Liver (tissue), 9 donors: ENCODE data around the gene IL7R. TPM values are rescaled to one million over a fixed set of nuclear protein-coding genes. Genes with fewer than 3 reads are reported as not detected.

Experiments used
- DNase-seq: peaks from one replicate; pipeline ENCODE4 v3.0.0-alpha.2; 2017; ENCODE audit warnings: low spot score
- H3K27ac ChIP-seq, 2 donors: one replicate each; pipeline ENCODE4 v1.7.0; 2013; ENCODE audit warnings: inconsistent platforms in 2 of 2, low read length in 2 of 2, control low read depth in 1 of 2, low read depth in 1 of 2, mild to moderate bottlenecking in 1 of 2
- H3K27me3 ChIP-seq, 4 donors: one replicate each; pipeline versions ENCODE4 v1.6.1 to v1.7.0; 2013; ENCODE audit warnings: low read length in 3 of 4, inconsistent platforms in 1 of 4, mild to moderate bottlenecking in 1 of 4, moderate library complexity in 1 of 4; ENCODE audit not compliant: control insufficient read depth in 4 of 4, insufficient read depth in 4 of 4
- H3K36me3 ChIP-seq, 4 donors: one replicate each; pipeline versions ENCODE4 v1.6.1 to v1.7.0; 2013; ENCODE audit warnings: low read length in 3 of 4, mild to moderate bottlenecking in 3 of 4, low read depth in 1 of 4, moderate library complexity in 1 of 4; ENCODE audit not compliant: control insufficient read depth in 4 of 4, insufficient read depth in 3 of 4
- H3K4me1 ChIP-seq, 4 donors: one replicate each; pipeline versions ENCODE4 v1.6.1 to v1.7.0; 2013; ENCODE audit warnings: low read length in 3 of 4, mild to moderate bottlenecking in 3 of 4, moderate library complexity in 1 of 4; ENCODE audit not compliant: control insufficient read depth in 4 of 4, insufficient read depth in 4 of 4
- H3K4me3 ChIP-seq, 3 donors: one replicate each; pipeline versions ENCODE4 v1.6.1 to v1.7.0; 2013; ENCODE audit warnings: low read length in 3 of 3, control low read depth in 1 of 3, low read depth in 1 of 3, mild to moderate bottlenecking in 1 of 3
- H3K9ac ChIP-seq, 2 donors: one replicate each; pipeline ENCODE4 v1.7.0; 2013; ENCODE audit warnings: low read length in 2 of 2, mild to moderate bottlenecking in 2 of 2, moderate library complexity in 2 of 2, control low read depth in 1 of 2, low read depth in 1 of 2
- H3K9me3 ChIP-seq, 4 donors: one replicate each; pipeline versions ENCODE4 v1.6.1 to v1.7.0; 2013; ENCODE audit warnings: low read length in 3 of 4; ENCODE audit not compliant: control insufficient read depth in 4 of 4
- ATF3 ChIP-seq: IDR thresholded peaks from 2 replicates; pipeline ENCODE4 v1.6.1; 2016; ENCODE audit warnings: antibody characterized with exemption
- CTCF ChIP-seq: fragments of 150-350 bp; IDR thresholded peaks from 2 replicates; pipeline ENCODE4 v1.5.1; 2017; ENCODE audit warnings: improper control_type of control experiment, low read depth, low read length; ENCODE audit not compliant: missing input control
- FOXA1 ChIP-seq: IDR thresholded peaks from 2 replicates; pipeline ENCODE4 v1.6.1; 2016; ENCODE audit warnings: antibody characterized with exemption
- HNF4A ChIP-seq, 2 donors: conservative IDR thresholded peaks; 2 replicates each; pipeline ENCODE4 v1.6.1; 2016; ENCODE audit warnings: antibody characterized with exemption in 2 of 2, mild to moderate bottlenecking in 2 of 2
- HNF4G ChIP-seq: IDR thresholded peaks from 2 replicates; pipeline ENCODE4 v1.6.1; 2016; ENCODE audit warnings: antibody characterized with exemption
- RAD21 ChIP-seq, 2 donors: IDR thresholded peaks; 2 replicates each; pipeline ENCODE4 v1.6.1; 2016; ENCODE audit warnings: antibody characterized with exemption in 2 of 2, mild to moderate bottlenecking in 2 of 2
- RXRA ChIP-seq, 2 donors: IDR thresholded peaks; 2 replicates each; pipeline ENCODE4 v1.6.1; 2017 to 2018; ENCODE audit warnings: antibody characterized with exemption in 2 of 2, mild to moderate bottlenecking in 1 of 2
- TAF1 ChIP-seq: conservative IDR thresholded peaks from 2 replicates; pipeline ENCODE4 v1.6.1; 2016; ENCODE audit warnings: antibody characterized with exemption, mild to moderate bottlenecking
- YY1 ChIP-seq: IDR thresholded peaks from 2 replicates; pipeline ENCODE4 v1.6.1; 2016; ENCODE audit warnings: antibody characterized with exemption, mild to moderate bottlenecking
- ZBTB33 ChIP-seq: IDR thresholded peaks from 2 replicates; pipeline ENCODE4 v1.6.1; 2016; ENCODE audit warnings: antibody characterized with exemption
- WGBS: extraction: QIAGEN DNeasy Blood & Tissue Kit; methylation state at CpG from one replicate; pipeline ENCODE4 v1.1.7; 2013; 5-methylcytosine and 5-hydroxymethylcytosine counted together
- polyA plus RNA-seq, 2 donors: library from polyadenylated mRNA; stranded (reverse) in 1 of 2; unstranded in 1 of 2; fragments of 200-250 nt in 1 of 2; fragments of >200 nt in 1 of 2; fragmentation: Nextera tagmentation in 1 of 2; extraction: Ambion mirVana in 1 of 2; gene quantifications; one replicate each; pipeline versions ENCODE4 v1.2.1 to v1.2.3, GENCODE V29; 2013 to 2015
- total RNA-seq, 2 donors: library from RNA; depleted of rRNA; stranded (reverse); fragments of >200 nt; gene quantifications; one replicate each; pipeline ENCODE4 v1.2.3, GENCODE V29; 2014
- donor health status: healthy.
- donor health status: healthy.
- donor health status: healthy.
- donor health status: healthy.
- donor health status: healthy.

IL7R gene
- total and polyA plus RNA-seq, 4 donors = 1.0 to 5.4 (median 2.4) TPM

GRCh38 chr5:35815089-35815936 is 41.4 kb upstream of the IL7R start:
- 89% methylated on average over 10 of the region's 10 CpGs for WGBS
- Histone ChIP-seq H3K9ac (no peak overlapping the region), H3K27ac (no peak overlapping the region), H3K27me3 (no peaks in the 10 kb centered on the region), H3K36me3 (no peaks in the 10 kb centered on the region), H3K9me3 (no peaks in the 10 kb centered on the region), H3K4me1 (no peaks in the 10 kb centered on the region), H3K4me3 (no peak overlapping the region)
- no peak for DNase-seq
- peak in 1 of 2 donors; percentile 76 for TF ChIP-seq RAD21 (IDR thresholded peaks at IDR 0.05)
- TF ChIP-seq YY1 = no peak
- TF ChIP-seq CTCF = peak; percentile 42

GRCh38 chr5:35816881-35817521 is 39.7 kb upstream of the IL7R start:
- DNase-seq = no peak
- H3K27ac ChIP-seq = no peak overlapping the region
- no peak for TF ChIP-seq HNF4A (conservative IDR thresholded peaks at IDR 0.05)
- no peak for TF ChIP-seq ZBTB33
- TF ChIP-seq RAD21 (IDR thresholded peaks at IDR 0.05) = no peak
- no peak for TF ChIP-seq FOXA1
- TF ChIP-seq CTCF = no peak
- no peak for TF ChIP-seq ATF3
- no peak for TF ChIP-seq HNF4G
- no peak for TF ChIP-seq TAF1
- TF ChIP-seq RXRA (IDR thresholded peaks at IDR 0.05) = no peak
- no peak for TF ChIP-seq YY1

More at GRCh38 chr5:35816881-35817521, 39.7 kb upstream of the IL7R start:
- no peak overlapping the region for H3K9ac ChIP-seq
- H3K36me3 ChIP-seq = no peaks in the 10 kb centered on the region
- H3K4me3 ChIP-seq = no peak overlapping the region
- 33% methylated on average over 4 of the region's 4 CpGs for WGBS
- no peaks in the 10 kb centered on the region for H3K27me3 ChIP-seq
- no peaks in the 10 kb centered on the region for H3K4me1 ChIP-seq
- no peaks in the 10 kb centered on the region for H3K9me3 ChIP-seq
